NCI-H2227 (cell line): Measurements from ENCODE around the gene OR1N2.
"Not testable (repeated sequence)": the region's sequence is repeated elsewhere in the genome, so short reads cannot be mapped to it uniquely, and the experiment has no call there.

Experiments used
- DNase-seq: peaks from one replicate; lab custom pipeline; 2025; ENCODE audit not compliant: unreplicated experiment; lab: John Stamatoyannopoulos, UW

OR1N2 gene

GRCh38 chr9:122552812-122553211 lies at the start of gene OR1N2:
Gene OR1N2 (plus strand): TSS chr9:122553112. CDS start chr9:122553212, 100 bp downstream.
- no peak for DNase-seq

GRCh38 chr9:122506964-122507363 lies 45.9 kb upstream of the OR1N2 start:
- DNase-seq = no peak

GRCh38 chr9:122510502-122510901 lies 42.4 kb upstream of the OR1N2 start, which contains the start of gene OR1J2:
Gene OR1J2 (plus strand): TSS chr9:122510802. CDS start chr9:122510802, 0 bp downstream.
- no peak for DNase-seq

- DNase-seq = no peak
Observed at GRCh38 chr9:122518226-122518625, 34.7 kb upstream of the OR1N2 start.

- no peak for DNase-seq
Observed at GRCh38 chr9:122518841-122519240, 34.1 kb upstream of the OR1N2 start, which contains the start of gene OR1J4. Gene OR1J4 (plus strand): TSS chr9:122519141. CDS start chr9:122519141, 0 bp downstream.

GRCh38 chr9:122519376-122519775 lies 33.5 kb upstream of the OR1N2 start:
- no peak for DNase-seq

GRCh38 chr9:122526602-122527001 lies 26.3 kb upstream of the OR1N2 start:
- no peak for DNase-seq

- DNase-seq = no peak
Observed at GRCh38 chr9:122527193-122527592, 25.7 kb upstream of the OR1N2 start, which contains the start of gene OR1N1. Gene OR1N1 (minus strand): TSS chr9:122527293. CDS start chr9:122527293, 0 bp downstream.

GRCh38 chr9:122531157-122531556 lies 21.8 kb upstream of the OR1N2 start:
- DNase-seq = not testable (repeated sequence)

GRCh38 chr9:122536134-122536533 lies 16.8 kb upstream of the OR1N2 start:
- DNase-seq = no peak

- DNase-seq = not testable (repeated sequence)
Observed at GRCh38 chr9:122537066-122537465, 15.8 kb upstream of the OR1N2 start.

- no peak for DNase-seq
Observed at GRCh38 chr9:122538757-122539156, 14.2 kb upstream of the OR1N2 start.

- peak; percentile 1 for DNase-seq
Observed at GRCh38 chr9:122546196-122546595, 6.7 kb upstream of the OR1N2 start.

- no peak for DNase-seq
Observed at GRCh38 chr9:122551371-122551770, 1.5 kb upstream of the OR1N2 start.

- DNase-seq = no peak
Observed at GRCh38 chr9:122561446-122561845, 8.5 kb downstream of the OR1N2 start.

GRCh38 chr9:122562134-122562760 lies 9.3 kb downstream of the OR1N2 start:
- no peak for DNase-seq

- no peak for DNase-seq
Observed at GRCh38 chr9:122567901-122568300, 15.0 kb downstream of the OR1N2 start.

- no peak for DNase-seq
Observed at GRCh38 chr9:122572456-122572855, 19.5 kb downstream of the OR1N2 start.

GRCh38 chr9:122579874-122580273 lies 27.0 kb downstream of the OR1N2 start:
- DNase-seq = no peak

- no peak for DNase-seq
Observed at GRCh38 chr9:122580360-122580759, 27.4 kb downstream of the OR1N2 start.

- DNase-seq = not testable (repeated sequence)
Observed at GRCh38 chr9:122583284-122583683, 30.4 kb downstream of the OR1N2 start, which contains the start of gene OR1L8. Gene OR1L8 (minus strand): TSS chr9:122583384. CDS start chr9:122568477, 14,907 bp downstream.
